ENCODE results near the gene KRT81.

Gene KRT81

GRCh38 chr12:52238916-52239646, 52.3 kb downstream of the KRT81 start:
- DNase-seq = no peak

DNA sequence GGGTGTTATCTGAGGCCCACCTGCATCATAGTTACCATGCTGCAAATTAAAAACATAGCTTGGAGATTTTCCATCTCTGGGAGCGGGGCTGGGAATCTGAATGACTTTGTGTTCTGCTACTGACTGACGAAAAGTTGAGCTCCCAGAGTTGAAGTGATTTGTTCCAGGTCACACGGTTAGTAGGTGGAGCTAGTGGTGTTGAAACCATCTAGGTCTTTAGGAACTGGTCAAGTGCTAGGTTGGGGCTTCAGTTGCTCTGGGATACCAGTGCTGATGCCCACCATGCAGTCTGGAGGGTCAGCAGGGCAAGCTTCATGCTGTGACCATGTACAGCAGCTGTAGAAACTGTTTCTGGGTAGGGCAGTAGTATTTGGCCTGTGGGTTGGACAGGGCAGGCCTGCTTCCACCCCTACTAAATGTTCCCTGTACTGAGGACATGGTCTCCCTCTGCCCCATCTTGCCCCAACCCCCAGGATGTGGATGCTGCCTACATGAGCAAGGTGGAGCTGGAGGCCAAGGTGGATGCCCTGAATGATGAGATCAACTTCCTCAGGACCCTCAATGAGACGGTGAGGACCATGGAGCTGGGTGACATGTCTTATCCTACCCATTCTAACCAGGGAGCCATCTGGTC, 53.0 kb downstream of the KRT81 start:
- DNase-seq = no peak

DNA sequence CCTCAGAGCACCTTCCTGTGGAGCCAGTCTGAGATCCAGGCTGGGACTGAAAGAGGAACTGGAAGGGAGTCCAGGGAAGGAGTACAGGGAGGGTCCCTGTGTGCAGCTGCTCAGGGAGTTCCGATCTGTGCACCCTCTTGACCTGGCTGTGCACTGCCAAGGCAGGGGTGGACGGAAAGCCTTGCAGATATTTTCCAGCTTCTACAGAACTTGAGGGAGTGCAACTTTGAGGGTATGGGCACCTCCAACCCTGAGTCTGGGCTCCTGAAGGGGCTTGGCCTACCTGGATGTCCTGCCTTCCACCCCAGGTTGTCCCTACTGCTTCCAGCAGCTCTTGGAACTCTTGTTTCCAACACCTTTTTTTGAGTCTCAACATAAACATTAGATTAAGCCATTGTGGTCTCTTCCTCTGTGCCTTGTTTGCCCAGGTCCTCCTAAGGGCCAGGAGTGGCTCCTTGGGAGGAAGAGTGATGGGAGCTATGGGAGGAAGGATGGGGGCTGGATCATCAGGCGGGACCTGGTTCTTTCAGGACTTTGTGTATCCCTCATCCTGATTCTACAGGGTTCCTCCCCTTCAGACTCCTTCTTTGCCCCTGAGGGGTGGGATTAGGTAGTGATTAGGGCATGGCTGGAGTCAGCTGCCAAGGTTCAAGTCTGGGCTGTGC, 54.8 kb downstream of the KRT81 start:
- no peak for DNase-seq

Data from CD4-positive, alpha-beta T cell treated with Interleukin-21 for 1 hour (primary cell).